Esophagus (tissue), 2 donors: Measurements from ENCODE around the gene CCDC158. TPM values are rescaled to one million over a fixed set of nuclear protein-coding genes. Genes with fewer than 3 reads are reported as not detected.

Experiments used
- H3K27ac ChIP-seq, 2 donors: one replicate each; pipeline ENCODE4 v1.5.1; 2013; ENCODE audit warnings: low read depth in 2 of 2, mild to moderate bottlenecking in 2 of 2, inconsistent platforms in 1 of 2, low read length in 1 of 2, moderate library complexity in 1 of 2
- H3K27me3 ChIP-seq, 2 donors: one replicate each; pipeline ENCODE4 v1.6.1; 2013; ENCODE audit warnings: low read length in 2 of 2, control low read depth in 1 of 2, mild to moderate bottlenecking in 1 of 2; ENCODE audit not compliant: insufficient read depth in 2 of 2, control insufficient read depth in 1 of 2
- H3K36me3 ChIP-seq, 2 donors: one replicate each; pipeline ENCODE4 v1.6.1; 2013; ENCODE audit warnings: low read length in 1 of 2; ENCODE audit not compliant: control insufficient read depth in 2 of 2, insufficient read depth in 2 of 2
- H3K4me1 ChIP-seq, 2 donors: one replicate each; pipeline ENCODE4 v1.6.1; 2013; ENCODE audit warnings: low read length in 1 of 2; ENCODE audit not compliant: control insufficient read depth in 2 of 2, insufficient read depth in 2 of 2
- H3K4me3 ChIP-seq, 2 donors: one replicate each; pipeline ENCODE4 v1.5.1; 2013; ENCODE audit warnings: low read length in 2 of 2, mild to moderate bottlenecking in 2 of 2, low read depth in 1 of 2, moderate library complexity in 1 of 2
- H3K9me3 ChIP-seq, 2 donors: one replicate each; pipeline ENCODE4 v1.6.1; 2013; ENCODE audit warnings: mild to moderate bottlenecking in 2 of 2, low read depth in 1 of 2, low read length in 1 of 2, moderate library complexity in 1 of 2; ENCODE audit not compliant: control insufficient read depth in 2 of 2, insufficient read depth in 1 of 2
- WGBS, 2 donors: extraction: QIAGEN DNeasy Blood & Tissue Kit; methylation state at CpG; one replicate each; pipeline ENCODE4 v1.1.7; 2013; 5-methylcytosine and 5-hydroxymethylcytosine counted together
- polyA plus RNA-seq, 2 donors: library from polyadenylated mRNA; stranded (reverse); fragments of 200-250 nt; gene quantifications; one replicate each; pipeline ENCODE4 v1.2.3, GENCODE V29; 2013
- donor health status: healthy with polysubstance abuse.
- donor health status: Bipolar disorder and iron deficiency.

CCDC158 gene
- polyA plus RNA-seq, 2 donors, result 0.01 to 0.02 TPM

- Histone ChIP-seq H3K9me3 (no peaks in the 10 kb centered on the region), H3K4me3 (no peak overlapping the region), H3K27ac (no peak overlapping the region), H3K27me3 (peaks cover 0 to 2% of the 10 kb centered on the region in 2 donors), H3K4me1 (no peaks in the 10 kb centered on the region), H3K36me3 (no peaks in the 10 kb centered on the region)
- WGBS, 2 donors, result 65 to 66% methylated on average over 3 of the region's 3 CpGs
Observed at GRCh38 chr4:76401654-76402053, 19.3 kb downstream of the CCDC158 start.

GRCh38 chr4:76388160-76388908 lies 32.6 kb downstream of the CCDC158 start:
- H3K4me3 ChIP-seq, result no peak overlapping the region
- 68% methylated on average over 3 of the region's 3 CpGs for WGBS, 2 donors

GRCh38 chr4:76386566-76387305 lies 34.2 kb downstream of the CCDC158 start:
- WGBS, 2 donors, result 86% methylated on average over 6 of the region's 6 CpGs
- H3K27ac ChIP-seq, result no peak overlapping the region
- H3K4me1 ChIP-seq, result no peaks in the 10 kb centered on the region
- H3K4me3 ChIP-seq, result no peak overlapping the region
- H3K36me3 ChIP-seq, result no peaks in the 10 kb centered on the region
- no peaks in the 10 kb centered on the region for H3K27me3 ChIP-seq
- H3K9me3 ChIP-seq, result no peaks in the 10 kb centered on the region

More at GRCh38 chr4:76388160-76388908, 32.6 kb downstream of the CCDC158 start:
- Histone ChIP-seq H3K27ac (no peak overlapping the region), H3K9me3 (no peaks in the 10 kb centered on the region), H3K27me3 (no peaks in the 10 kb centered on the region), H3K4me1 (no peaks in the 10 kb centered on the region), H3K36me3 (no peaks in the 10 kb centered on the region)

DNA sequence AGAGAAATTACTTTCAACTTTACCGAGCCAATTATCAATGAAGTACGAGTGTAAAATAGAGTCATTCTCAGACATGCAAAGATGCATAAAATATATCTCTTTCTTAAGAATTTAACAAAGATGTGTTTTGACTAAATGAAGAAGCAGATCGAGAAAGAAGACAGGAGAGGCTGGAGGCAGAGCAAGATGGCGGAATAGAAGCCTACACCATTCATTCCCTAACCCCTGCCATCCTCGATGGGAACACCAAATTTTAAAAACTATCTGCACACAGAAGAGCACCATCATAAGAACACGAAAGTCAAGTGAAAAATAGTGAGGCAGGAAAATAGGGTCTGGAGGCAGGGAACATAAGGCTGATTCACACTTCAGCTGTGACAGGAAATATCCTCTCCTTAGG lies 35.0 kb downstream of the CCDC158 start:
- Histone ChIP-seq H3K9me3 (no peaks in the 10 kb centered on the region), H3K27ac (no peak overlapping the region), H3K4me1 (no peaks in the 10 kb centered on the region), H3K4me3 (no peak overlapping the region), H3K36me3 (no peaks in the 10 kb centered on the region), H3K27me3 (no peaks in the 10 kb centered on the region)
- 93 to 95% methylated on average over 6 of the region's 6 CpGs for WGBS, 2 donors

GRCh38 chr4:76384052-76384451 lies 36.9 kb downstream of the CCDC158 start:
- H3K4me1 ChIP-seq, result no peaks in the 10 kb centered on the region
- no peak overlapping the region for H3K27ac ChIP-seq
- no peaks in the 10 kb centered on the region for H3K27me3 ChIP-seq
- no peaks in the 10 kb centered on the region for H3K9me3 ChIP-seq
- no peak overlapping the region for H3K4me3 ChIP-seq
- H3K36me3 ChIP-seq, result no peaks in the 10 kb centered on the region
- WGBS, 2 donors, result 58 to 67% methylated on average over 4 of the region's 4 CpGs

DNA sequence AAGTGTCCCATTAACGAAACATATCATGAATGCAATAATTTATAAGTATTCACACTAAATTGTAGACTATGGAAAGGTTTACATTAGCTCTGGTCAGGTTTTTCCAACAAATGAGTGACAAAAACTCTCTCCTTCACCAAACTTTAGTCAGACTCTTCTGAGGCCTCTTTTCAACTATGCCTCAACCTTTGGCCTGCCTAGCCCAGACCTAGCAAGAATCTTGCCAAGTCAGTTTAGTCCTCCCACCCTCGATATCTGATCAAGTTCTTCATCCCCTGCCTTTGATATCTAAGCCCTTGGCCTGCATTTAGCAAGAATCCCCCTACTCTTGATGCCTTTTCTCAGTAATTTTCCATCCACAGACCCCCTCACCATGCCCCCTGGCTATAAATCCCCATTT lies 37.9 kb downstream of the CCDC158 start:
- no peaks in the 10 kb centered on the region for H3K27me3 ChIP-seq
- 84 to 92% methylated on average over 2 of the region's 2 CpGs for WGBS, 2 donors
- H3K4me3 ChIP-seq, result no peak overlapping the region
- H3K4me1 ChIP-seq, result no peaks in the 10 kb centered on the region
- H3K36me3 ChIP-seq, result no peaks in the 10 kb centered on the region
- no peaks in the 10 kb centered on the region for H3K9me3 ChIP-seq
- H3K27ac ChIP-seq, result no peak overlapping the region

DNA sequence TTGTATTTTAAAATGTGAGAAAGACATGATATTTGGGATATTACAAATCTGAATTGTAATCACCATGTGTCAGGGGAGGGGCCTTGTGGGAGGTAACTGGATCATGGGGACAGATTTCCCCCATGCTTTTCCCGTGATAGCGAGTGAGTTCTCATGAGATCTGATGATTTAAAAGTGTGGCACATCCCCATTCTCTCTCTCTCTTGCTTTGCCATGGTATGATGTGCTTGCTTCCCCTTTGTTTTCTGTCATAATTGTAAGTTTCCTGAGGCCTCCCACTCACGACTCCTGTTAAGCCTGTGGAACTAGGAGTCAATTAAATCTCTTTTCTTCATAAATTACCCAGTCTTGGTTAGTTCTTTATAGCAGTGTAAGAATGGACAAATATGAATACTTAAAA lies 39.0 kb downstream of the CCDC158 start:
- no peaks in the 10 kb centered on the region for H3K4me1 ChIP-seq
- no peak overlapping the region for H3K27ac ChIP-seq
- no peaks in the 10 kb centered on the region for H3K27me3 ChIP-seq
- H3K4me3 ChIP-seq, result no peak overlapping the region
- H3K9me3 ChIP-seq, result no peaks in the 10 kb centered on the region
- 85 to 90% methylated on average over 3 of the region's 3 CpGs for WGBS, 2 donors
- H3K36me3 ChIP-seq, result no peaks in the 10 kb centered on the region

GRCh38 chr4:76380561-76380960 lies 40.4 kb downstream of the CCDC158 start:
- H3K27ac ChIP-seq, result no peak overlapping the region
- WGBS, 2 donors, result 94 to 96% methylated on average over 6 of the region's 6 CpGs

GRCh38 chr4:76377911-76378310 lies 43.0 kb downstream of the CCDC158 start:
- Histone ChIP-seq H3K36me3 (no peaks in the 10 kb centered on the region), H3K4me3 (no peak overlapping the region), H3K27ac (no peak overlapping the region), H3K4me1 (no peaks in the 10 kb centered on the region), H3K9me3 (no peaks in the 10 kb centered on the region), H3K27me3 (no peaks in the 10 kb centered on the region)
- WGBS, 2 donors, result 42 to 50% methylated on average over 5 of the region's 5 CpGs

More at GRCh38 chr4:76380561-76380960, 40.4 kb downstream of the CCDC158 start:
- Histone ChIP-seq H3K36me3 (no peaks in the 10 kb centered on the region), H3K27me3 (no peaks in the 10 kb centered on the region), H3K9me3 (no peaks in the 10 kb centered on the region), H3K4me1 (no peaks in the 10 kb centered on the region), H3K4me3 (no peak overlapping the region)
